Muscle of back (tissue), 11 donors: Measurements from ENCODE around the gene SMTNL2. TPM values are rescaled to one million over a fixed set of nuclear protein-coding genes. Genes with fewer than 3 reads are reported as not detected.
"Not testable (repeated sequence)": the region's sequence is repeated elsewhere in the genome, so short reads cannot be mapped to it uniquely, and the experiment has no call there.

Experiments
- DNase-seq, 3 donors: peaks; one replicate each; pipeline versions ENCODE4 v3.0.0 to v3.0.0-alpha.2; 2013
- polyA plus RNA-seq, 10 donors: library from polyadenylated mRNA; unstranded; fragments of 120-200 nt; gene quantifications; one replicate each; pipeline ENCODE4 v1.2.1, GENCODE V29; 2013; ENCODE audit not compliant: insufficient read length in 10 of 10

Gene SMTNL2
- polyA plus RNA-seq, 10 donors, result 45.2 to 166 (median 110) TPM

DNA sequence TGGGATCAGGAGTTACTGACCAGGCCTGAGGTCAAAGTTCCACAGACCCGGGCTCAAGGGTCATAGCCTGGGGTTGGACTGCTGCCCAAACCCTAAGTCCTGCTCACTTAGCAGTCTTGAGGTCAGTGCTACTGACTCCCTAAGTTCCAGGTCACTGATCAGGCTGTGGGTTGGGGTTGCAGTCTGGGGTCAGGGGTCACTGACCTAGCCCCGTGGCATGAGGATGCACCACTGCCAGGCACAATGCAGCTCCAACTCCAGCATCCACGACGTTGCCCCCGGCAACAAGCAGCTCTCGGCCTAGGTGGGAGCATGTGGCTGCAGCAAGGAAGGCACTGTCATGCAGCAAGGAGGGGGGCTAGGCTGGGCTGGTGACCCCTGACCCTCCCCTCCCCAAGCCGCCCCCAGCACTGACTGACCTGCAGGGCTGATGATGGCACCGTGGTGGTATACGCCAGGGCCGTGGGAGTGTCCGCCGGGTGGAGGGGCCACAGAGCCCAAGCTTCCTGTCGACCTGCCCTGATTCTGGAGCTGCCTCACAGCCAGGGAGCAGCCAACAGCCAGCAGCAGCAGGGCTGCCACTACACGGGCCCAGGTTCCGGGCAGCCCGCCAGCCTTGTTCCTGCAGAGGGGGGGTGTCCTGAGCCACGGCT, 25.1 kb upstream of the SMTNL2 start:
- DNase-seq, result no peak

DNA sequence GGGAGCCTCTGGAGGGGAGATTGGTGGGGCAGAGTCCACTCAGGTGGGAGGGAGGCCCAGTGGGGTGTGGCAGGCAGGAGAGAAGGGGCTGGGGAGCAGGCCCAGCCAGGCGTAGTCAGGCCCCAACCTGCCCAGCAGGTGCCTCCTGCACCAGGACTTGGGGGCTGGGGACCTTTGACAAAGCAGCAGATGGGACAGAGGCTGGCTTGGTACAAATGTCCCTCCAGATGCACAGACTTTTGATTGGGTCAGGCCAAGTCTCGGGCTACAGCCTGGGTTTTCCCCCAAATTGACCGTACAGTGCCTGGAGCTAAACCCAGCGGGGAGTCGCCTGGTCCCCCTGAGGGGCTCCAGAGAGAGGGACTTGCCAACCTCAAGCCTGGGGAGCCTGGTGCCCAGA, 24.4 kb upstream of the SMTNL2 start:
- DNase-seq, result no peak

DNA sequence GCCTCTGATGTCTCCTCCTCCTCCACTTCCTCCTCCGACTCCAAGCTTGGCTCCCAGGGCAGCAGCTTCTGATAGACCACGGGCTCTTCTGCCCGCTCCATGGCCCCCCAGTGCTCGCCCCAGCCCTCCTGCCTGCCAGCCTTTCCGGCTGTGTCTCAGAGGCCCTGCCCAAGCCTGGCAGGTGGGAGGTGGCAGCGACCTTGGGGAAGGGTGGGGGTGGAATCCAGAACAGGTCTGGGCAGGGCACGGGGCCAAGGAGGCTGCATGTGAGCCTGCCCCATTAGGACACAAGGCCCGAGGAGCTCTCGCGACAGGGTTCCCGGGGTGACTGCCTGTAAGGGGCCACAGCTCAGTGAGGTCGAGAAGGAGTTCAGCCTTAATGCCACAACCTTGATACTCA, 23.9 kb upstream of the SMTNL2 start, which contains the start of gene GGT6:
TSS of gene GGT6 (minus strand) at position 157 of the 400 bp plus-strand sequence. CDS start at position 101, 56 bp downstream.
- no peak for DNase-seq

DNA sequence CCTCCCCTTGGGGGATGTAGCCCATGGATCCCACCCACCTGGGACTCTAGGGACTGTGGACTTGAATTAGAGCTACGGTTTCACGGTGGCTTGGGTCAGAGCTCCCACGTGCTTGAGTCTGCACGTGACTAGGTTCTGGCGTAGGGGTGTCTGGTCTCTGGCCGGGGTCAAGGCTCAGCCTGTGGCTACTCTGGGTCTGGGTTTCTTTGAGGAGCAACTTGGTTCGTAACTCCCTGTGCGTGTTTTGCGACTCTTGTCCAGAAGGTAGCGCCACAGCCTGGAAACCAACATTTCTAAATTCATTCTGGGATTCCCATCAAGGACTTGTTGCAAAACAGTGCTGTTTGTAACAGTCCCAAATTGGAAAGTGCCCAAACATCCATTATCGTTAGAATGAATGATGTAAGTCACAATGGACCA, 23.5 kb upstream of the SMTNL2 start:
- DNase-seq, result peak in 1 of 3 donors; percentile 52

DNA sequence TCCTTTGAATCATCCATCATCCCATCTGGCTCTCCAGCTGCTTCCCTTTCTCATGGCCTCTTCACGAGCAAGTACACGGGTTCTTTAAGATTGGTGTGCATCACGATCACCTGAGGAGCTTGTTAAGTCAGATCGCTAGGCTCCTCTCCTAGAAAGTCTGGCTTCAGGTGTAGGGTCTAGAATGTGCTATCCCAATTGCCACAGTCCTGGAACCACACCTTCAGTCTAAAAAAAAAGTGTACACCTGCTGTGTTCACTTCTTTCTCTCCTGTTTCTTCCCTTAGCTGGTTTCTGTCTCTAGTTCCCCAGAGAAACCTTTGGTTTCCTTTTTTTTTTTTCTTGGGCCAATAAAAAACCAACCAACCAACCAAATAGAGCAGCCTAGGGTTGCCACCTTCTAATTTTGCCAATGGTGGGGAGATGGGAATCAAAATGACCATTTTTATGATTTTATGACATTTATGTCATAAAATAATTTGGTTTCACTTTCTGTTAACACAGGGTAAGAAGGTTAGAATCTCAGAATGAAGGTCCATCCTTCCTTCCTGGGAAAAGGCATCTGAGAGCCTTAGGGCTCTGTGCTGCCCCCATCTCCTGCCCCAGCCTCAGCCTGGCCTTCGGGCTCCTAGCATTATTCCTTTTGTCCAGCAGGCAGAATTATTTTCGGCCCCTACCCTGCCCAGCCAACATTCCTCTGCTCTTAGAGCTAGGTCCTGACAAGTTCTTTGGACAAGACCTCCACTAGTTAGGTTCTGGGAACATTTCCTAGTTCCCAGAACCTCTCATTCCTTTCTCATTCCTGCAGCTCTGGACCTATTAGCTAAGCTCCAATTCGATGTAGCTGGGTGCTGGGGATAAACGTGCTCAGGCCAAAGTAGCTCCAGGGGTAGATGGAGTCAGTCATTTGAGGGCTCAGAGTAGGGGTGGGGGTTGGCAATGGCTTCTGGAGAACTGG, 22.0 kb upstream of the SMTNL2 start:
- no peak for DNase-seq

DNA sequence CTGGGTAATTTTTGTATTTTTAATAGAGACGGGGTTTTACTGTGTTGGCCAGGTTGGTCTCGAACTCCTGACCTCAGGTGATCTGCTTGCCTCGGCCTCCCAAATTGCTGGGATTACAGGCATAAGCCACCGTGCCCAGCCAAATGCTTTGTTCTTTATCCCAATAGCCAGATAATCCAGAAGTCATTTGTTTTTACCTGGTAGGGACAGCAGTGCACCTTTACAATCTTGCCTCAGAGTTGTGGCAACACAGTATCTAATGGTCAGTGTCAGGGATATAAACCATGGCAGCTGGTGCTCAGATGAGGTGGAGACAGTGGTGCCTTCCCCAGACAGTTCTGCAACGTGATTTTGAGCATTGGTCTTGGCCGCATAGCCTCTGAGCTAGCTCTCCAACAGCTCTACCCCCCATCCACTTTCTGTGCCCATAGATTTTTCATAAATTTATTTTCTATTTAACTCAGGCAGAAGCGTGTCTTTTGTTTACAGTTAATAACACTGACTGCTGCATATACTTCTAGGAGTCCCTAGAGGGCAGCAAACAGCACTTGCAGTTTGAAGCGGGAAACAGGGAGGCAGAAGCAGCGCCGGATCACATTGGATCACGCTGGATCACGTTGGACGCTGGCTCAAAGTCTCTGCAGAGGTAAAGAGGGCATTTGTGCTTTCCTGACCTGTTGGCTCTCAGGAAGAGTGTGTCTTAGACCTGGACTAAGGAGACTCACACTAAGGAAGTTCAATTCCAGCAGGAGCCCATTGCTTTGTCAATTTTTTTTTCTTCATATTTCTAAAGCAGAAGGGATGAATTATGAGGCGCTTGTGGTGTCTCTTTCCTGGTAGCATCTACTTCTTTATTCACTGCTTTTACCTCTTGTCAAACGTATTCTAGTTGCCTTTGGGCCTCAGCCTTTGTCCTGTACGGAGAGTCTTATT, 18.9 kb upstream of the SMTNL2 start:
- DNase-seq, result peak; percentile 60 to 85 (median 73)

DNA sequence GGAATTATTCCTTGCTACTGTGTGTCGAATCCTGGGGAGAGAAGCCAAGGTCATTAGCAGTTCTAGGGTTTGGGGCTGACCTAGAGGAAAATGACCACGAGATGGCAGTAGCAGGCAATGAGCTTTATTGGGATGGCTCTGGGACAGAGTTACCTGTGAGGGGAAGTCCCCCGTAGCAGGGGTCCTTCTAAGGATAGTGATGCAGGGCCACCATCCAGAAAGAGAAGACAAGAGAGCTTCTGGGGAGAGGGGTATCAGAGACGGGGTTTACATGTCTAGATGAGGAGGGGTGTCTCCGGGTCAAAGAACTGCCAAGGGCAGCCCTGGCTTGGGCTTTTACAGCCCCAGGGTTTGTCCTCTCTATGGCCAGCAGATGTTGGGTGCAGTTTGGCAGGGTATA, 17.5 kb upstream of the SMTNL2 start:
- DNase-seq, result peak in 2 of 3 donors; percentile 67 to 77

DNA sequence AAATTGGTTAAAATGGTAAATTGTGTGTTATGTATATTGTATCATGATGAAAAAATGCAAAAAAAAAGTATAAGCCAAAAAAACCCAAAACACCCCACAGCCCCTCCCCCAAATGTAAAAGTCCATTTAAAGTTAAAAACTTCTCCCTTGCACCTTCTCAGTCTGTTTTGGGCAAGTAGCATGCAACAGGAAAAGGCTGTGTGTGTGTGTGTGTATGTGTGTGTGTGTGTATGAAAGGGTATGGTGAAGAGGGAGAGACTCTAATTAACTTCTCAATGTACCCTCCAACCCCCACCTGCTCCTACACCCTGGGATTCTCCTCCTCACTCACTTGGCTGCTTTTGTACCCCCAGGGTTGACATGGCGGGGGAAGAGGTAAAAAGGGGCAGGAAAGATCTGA, 14.7 kb upstream of the SMTNL2 start:
- no peak for DNase-seq

DNA sequence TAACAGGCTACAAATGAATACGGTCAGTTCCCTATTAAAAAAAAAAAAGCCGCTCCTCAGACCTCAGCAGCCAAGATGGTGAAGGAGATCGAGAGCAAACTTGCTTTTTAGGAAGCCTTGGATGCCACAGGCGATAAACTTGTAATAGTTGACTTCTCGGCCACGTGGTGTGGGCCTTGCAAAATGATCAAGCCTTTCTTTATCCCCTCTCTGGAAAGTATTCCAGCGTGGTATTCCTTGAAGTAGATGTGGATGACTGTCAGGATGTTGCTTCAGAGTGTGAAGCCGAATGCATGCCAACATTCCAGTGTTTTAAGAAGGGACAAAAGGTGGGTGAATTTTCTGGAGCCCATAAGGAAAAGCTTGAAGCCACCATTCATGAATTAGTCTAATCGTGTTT, 12.2 kb upstream of the SMTNL2 start:
- DNase-seq, result no peak

DNA sequence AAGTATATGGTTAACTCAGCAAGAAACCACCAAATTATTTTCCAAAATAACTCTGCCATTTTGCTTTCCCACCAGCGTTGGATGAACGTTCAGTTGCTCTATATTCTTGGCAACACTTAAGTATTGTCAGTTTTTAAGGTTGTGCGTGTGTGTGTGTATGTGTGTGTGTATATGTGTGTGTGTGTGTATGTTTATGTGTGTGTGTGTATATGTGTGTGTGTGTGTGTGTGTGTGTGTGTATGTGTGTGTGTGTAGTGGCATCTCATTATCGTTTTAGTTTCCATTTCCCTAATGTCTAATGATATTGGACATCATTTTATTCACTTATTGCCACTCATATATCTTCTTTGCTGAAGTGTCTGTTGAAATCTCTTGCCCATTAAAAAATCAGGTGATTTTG, 11.2 kb upstream of the SMTNL2 start:
- DNase-seq, result no peak

DNA sequence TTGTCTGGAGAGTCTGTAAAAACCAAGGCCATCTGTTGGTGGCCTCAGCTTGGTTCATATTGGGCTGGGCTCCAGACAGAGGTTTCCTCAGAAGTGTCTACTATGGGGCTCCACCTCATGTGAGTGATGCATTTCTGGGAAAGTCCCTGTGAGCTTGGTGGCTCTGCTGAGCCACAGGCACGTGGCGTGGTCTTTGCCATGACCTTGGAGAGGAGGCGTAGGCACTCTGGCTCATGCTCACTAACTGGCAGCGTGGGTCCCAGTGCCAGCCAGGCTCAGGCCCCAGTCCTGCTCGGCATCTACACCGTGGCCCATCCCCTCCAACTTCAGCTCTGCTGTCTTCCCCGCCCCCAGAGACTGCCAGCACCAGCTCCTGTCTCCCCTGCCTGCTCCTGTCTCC, 10.7 kb upstream of the SMTNL2 start:
- no peak for DNase-seq

DNA sequence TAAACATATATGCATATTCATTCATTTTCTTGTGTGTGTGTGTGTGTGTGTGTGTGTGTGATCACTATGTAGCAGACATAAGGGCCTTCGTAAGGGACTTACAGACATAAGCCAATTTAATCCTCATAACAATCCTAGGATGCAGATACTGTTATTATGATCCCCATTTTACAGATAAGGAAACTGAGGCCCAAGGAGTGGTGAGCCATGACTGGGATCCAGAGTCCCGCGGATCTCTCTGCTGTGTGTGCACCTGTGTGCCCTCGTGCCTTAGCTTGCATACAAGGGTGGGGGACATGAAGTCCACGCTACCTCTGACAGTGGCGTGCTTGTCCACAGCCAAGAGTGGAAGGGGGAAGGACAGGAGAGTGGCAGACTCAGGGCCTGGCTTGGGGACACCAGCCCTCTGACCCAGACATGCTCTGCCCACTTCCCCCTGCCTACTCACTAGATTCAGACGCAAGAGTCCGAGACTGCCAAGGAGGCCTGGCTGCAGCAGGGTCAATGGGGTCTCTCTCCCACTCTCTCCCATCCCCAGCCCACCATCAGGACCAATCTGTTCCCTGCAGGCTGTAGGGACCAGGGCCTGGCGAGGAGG, 9.8 kb upstream of the SMTNL2 start:
- DNase-seq, result no peak

DNA sequence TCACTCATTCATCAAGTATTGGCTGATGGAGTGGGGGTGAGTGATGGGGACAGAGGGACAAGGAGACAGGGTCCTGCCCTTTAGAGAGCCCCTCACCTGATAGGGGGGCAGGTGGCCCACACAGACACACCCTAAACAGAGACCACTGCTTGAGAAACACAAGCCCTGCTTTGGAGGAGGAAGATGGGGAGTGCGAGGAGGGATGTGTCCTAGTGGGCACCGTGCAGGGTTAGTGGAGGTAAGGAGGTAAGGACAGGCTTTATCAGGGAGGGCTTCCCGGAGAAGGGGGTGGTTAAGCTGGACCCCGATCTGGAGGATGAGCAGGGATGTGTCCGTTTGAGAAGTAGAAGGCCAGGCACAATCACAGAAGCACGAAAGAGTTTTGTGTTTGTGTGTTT, 8.2 kb upstream of the SMTNL2 start:
- DNase-seq, result no peak

DNA sequence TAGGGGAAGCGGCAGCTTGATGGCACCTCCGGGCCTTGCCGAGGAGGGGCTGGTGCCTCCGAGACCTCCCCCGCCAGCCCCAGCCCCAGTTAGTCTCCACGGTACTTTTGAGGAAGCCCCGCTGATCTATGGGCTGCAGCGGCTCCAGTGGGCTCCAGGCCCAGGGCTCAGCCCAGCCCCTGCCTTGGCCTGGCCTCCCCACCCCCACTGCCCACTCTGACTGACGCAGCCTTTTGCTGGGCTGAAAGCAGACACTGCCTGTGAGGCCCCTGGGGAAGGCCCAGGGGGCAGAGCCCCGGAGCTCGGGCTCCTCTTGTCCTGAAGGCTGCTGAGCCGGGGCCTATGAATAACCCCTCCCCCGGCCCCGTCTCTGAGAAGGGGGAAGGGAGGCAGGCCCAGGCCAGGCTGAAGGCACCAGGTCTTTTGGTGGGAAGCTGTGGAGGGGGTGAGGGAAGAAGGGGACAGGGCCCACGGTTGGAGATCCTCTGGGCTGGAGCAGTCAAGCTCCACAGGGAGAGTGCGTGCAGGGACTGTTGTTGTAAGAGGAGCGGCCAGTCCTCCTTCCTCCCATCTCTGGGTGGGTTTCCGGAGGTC, 7.5 kb upstream of the SMTNL2 start:
- no peak for DNase-seq

DNA sequence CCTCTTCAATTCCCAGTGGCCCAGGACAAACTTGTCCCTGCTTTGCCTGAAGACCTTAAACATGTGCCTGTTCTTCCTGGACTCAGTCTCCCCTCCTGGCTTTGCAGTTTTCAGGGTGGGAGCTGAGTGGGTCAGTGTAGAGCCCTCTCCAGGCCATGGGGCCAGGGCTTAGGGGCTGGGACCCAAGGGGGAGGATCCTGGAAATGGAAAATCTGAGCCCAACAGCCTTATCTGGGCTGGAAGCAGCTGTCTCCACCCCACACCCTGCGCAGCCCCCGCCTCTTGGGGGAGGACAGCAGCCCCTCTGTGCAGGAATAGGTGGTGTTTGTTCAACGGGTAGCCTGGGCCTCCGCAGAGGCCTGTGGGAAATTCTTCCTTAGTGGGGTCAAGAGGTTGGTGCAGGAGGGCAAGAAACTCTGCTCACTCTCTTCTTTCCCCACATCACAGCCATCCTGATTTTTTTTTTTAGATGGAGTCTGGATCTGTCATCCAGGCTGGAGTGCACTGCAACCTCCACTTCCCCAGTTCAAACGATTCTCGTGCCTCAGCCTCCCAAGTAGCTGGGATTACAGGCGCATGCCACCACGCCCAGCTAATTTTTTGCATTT, 6.8 kb upstream of the SMTNL2 start:
- no peak for DNase-seq

DNA sequence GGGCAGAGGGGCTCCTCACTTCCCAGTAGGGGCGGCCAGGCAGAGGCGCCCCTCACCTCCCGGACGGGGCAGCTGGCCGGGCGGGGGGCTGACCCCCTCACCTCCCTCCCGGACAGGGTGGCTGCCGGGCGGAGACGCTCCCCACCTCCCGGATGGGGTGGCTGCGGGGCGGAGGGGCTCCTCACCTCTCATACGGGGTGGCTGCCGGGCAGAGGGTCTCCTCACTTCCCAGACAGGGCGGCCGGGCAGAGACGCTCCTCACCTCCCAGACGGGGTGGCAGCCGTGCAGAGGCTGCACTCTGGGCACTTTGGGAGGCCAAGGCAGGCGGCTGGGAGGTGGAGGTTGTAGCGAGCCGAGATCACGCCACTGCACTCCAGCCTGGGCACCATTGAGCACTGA, 6.0 kb upstream of the SMTNL2 start:
- DNase-seq, result not testable (repeated sequence)

DNA sequence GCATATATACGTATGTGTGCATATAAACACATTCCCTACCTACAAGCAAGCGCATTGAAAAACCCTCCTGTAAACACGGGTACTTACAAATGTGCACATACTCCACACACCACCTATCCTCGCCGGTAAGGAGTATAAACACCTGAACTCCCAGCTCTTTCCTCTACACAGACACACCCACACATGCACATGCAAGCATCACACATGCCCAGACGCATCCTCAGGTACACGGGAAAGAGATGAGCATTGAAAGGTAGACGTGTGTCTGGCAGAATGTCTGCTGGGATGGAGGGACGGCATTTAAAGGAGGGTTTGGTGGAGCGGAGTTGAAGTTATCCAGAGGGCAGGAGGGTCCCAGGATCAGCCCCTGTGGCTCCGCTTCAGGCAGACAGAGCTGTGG, 4.7 kb upstream of the SMTNL2 start:
- no peak for DNase-seq

DNA sequence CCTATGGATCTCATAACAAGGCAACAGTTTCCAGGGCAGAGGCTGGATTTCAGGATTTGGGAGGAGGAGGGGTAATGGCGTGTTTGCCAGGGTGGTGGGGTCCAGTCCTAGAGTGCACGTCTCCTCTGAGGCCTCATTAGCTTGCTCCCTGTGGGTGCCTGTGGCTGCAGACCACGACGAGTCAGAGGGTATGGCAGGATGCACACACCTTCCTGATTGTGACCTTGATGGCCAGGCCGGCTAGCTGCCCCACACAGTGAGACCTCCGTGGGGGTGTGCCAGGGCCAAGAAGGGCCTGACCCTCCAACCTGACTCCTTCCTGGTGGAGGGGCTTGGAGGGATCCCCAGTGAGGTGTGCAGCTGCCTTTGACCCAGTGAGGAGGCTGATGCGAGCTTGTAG, 4.0 kb upstream of the SMTNL2 start:
- no peak for DNase-seq

DNA sequence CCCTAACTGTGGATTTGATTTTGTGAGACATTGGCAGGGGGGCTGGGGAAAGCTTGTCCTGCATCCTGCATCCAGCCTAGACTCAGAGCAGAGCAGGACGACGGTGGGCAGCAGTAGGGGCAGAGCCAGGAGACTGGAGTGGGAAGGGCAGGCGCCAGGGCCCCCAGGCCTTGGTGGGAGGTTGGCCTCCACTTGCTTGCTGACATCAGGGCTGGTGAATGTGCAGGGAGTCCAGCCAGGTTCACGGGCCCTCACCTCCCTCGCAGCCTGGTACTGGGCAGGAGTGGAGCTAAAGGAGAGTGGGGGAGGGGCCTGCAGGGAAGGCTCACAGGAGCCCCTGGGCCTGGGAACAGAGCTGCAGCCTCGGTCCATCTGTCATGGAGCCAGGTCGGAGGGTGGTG, 2.2 kb upstream of the SMTNL2 start:
- no peak for DNase-seq

DNA sequence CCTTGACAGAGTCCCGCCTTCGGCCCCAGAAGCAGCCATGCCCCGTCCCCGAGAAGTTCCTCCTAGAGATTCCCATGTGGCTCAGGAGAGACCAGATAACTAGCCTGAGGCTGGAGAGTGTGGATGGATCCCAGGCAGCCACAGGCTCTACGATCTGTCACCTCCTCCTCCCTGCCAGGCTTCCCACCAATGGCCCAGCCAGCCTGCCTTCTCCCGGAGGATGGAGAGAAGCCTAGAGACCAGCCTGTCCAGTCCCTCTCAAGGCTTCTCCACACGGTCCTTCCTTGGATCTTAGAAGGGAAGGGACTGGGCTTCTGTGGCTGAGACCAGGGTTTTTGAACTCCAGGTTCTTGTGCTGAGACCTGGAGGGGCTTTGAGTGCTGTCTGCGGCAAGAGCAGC, 1.6 kb upstream of the SMTNL2 start:
- DNase-seq, result no peak

DNA sequence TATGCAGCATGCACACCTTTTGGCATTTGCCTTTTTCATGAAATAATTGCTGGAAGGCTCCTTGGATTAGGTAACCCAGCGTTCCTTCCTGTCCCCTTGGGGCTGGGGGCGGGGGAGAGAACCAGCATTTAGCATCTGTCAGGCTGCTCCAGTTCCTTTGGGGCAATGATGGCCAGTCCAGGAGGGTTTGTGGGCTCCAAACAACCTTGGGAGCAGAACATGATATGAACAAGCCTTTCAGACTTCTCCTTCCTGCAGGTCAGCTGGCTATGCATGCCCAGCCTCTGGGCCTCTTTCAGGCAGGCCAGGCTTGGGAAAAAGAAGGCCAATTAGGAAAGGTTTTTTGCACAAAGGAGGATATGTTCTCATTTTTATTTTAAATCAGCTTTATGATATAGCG, 1.1 kb upstream of the SMTNL2 start:
- DNase-seq, result no peak
